Activated CD4-positive, alpha-beta T cell treated with anti-CD3 and anti-CD28 coated beads for 4 hours (primary cell): ENCODE data around the gene KRT14.
"Not testable (repeated sequence)": the region's sequence is repeated elsewhere in the genome, so short reads cannot be mapped to it uniquely, and the experiment has no call there.

Experiments used
- DNase-seq, 2 donors: peaks; one replicate each; pipeline ENCODE4 v3.0.0-alpha.2; 2020

The KRT14 gene

GRCh38 chr17:41576740-41577139, 10.0 kb downstream of the KRT14 start:
- not testable (repeated sequence) for DNase-seq

- DNase-seq, result no peak
Measured at GRCh38 chr17:41575336-41575735, 11.4 kb downstream of the KRT14 start.

GRCh38 chr17:41571561-41572434, 14.9 kb downstream of the KRT14 start, which contains the start of gene KRT9:
TSS of gene KRT9 (minus strand) at chr17:41572059. CDS start at chr17:41571992, 67 bp downstream.
- no peak for DNase-seq

GRCh38 chr17:41567317-41567716, 19.4 kb downstream of the KRT14 start:
- no peak for DNase-seq

- DNase-seq, result no peak
Measured at GRCh38 chr17:41565338-41565737, 21.4 kb downstream of the KRT14 start.

- no peak for DNase-seq
Measured at GRCh38 chr17:41563607-41564170, 23.0 kb downstream of the KRT14 start.

- no peak for DNase-seq
Measured at GRCh38 chr17:41561554-41561953, 25.1 kb downstream of the KRT14 start.

GRCh38 chr17:41559548-41559947, 27.1 kb downstream of the KRT14 start:
- no peak for DNase-seq

GRCh38 chr17:41556931-41557330, 29.8 kb downstream of the KRT14 start:
- no peak for DNase-seq

GRCh38 chr17:41556306-41556705, 30.4 kb downstream of the KRT14 start:
- DNase-seq, result no peak

- no peak for DNase-seq
Measured at GRCh38 chr17:41555105-41555887, 31.4 kb downstream of the KRT14 start.

- DNase-seq, result no peak
Measured at GRCh38 chr17:41553987-41554680, 32.6 kb downstream of the KRT14 start.

GRCh38 chr17:41553176-41553575, 33.5 kb downstream of the KRT14 start:
- DNase-seq, result no peak

GRCh38 chr17:41552455-41552854, 34.2 kb downstream of the KRT14 start:
- DNase-seq, result no peak

- no peak for DNase-seq
Measured at GRCh38 chr17:41551365-41551764, 35.3 kb downstream of the KRT14 start.

GRCh38 chr17:41549596-41550039, 37.1 kb downstream of the KRT14 start:
- DNase-seq, result no peak

GRCh38 chr17:41548844-41549595, 37.7 kb downstream of the KRT14 start:
- peak; percentile 80 to 82 for DNase-seq

- peak; percentile 48 to 69 for DNase-seq
Measured at GRCh38 chr17:41547921-41548843, 38.5 kb downstream of the KRT14 start.

GRCh38 chr17:41547378-41547841, 39.3 kb downstream of the KRT14 start:
- no peak for DNase-seq

- no peak for DNase-seq
Measured at GRCh38 chr17:41546819-41547218, 39.9 kb downstream of the KRT14 start.
